RCC 7860 (cell line): ENCODE measurements around the gene DHRS1.
A peak's percentile ranks its signal among the peaks of the same experiment; 100 is the strongest.
"Not testable (repeated sequence)": the region's sequence is repeated elsewhere in the genome, so short reads cannot be mapped to it uniquely, and the experiment has no call there.

ENCODE experiments used
- DNase-seq: peaks from one replicate; pipeline ENCODE4 v3.0.0-alpha.2; 2015; ENCODE audit warnings: low spot score
- FAIRE-seq: peaks from 2 replicates; lab custom pipeline; 2012; peaks lifted over from hg19 to GRCh38; lab: Jason Lieb, UNC

The DHRS1 gene

GRCh38 chr14:24329073-24329663 is 29.6 kb upstream of the DHRS1 start:
- FAIRE-seq (no peak), DNase-seq (no peak)

- not testable (repeated sequence) for FAIRE-seq, DNase-seq
Observed at GRCh38 chr14:24327914-24328313, 28.3 kb upstream of the DHRS1 start.

DNA sequence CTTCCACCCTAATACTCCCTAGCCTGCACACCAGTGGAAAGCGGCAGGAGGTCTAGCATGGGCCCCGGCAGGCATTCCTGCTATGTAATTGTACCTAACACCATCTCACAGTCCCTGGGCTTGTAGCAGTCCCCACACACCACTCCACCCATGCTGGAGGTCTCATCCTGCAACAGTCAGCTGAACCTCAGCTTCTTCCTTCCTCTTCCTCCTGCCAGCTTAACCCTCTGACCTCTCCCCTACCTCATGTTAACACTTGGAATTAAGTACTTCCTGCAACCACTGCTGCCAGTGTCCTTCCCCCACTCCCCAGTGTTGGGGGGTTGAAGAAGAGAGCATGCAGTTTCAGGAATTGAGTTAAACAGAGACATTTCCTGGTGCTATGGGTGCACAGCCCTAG is 27.7 kb upstream of the DHRS1 start:
- DNase-seq, result no peak
- FAIRE-seq, result no peak

- FAIRE-seq, result no peak
Observed at GRCh38 chr14:24325963-24326362, 26.4 kb upstream of the DHRS1 start.

GRCh38 chr14:24325041-24325530 is 25.5 kb upstream of the DHRS1 start:
- FAIRE-seq (no peak), DNase-seq (no peak)

More at GRCh38 chr14:24325963-24326362, 26.4 kb upstream of the DHRS1 start:
- DNase-seq, result no peak

- DNase-seq (no peak), FAIRE-seq (no peak)
Observed at GRCh38 chr14:24324024-24324423, 24.4 kb upstream of the DHRS1 start.

GRCh38 chr14:24323341-24323740 is 23.8 kb upstream of the DHRS1 start:
- DNase-seq (no peak), FAIRE-seq (no peak)

- FAIRE-seq (no peak), DNase-seq (no peak)
Observed at GRCh38 chr14:24322672-24323071, 23.1 kb upstream of the DHRS1 start.

DNA sequence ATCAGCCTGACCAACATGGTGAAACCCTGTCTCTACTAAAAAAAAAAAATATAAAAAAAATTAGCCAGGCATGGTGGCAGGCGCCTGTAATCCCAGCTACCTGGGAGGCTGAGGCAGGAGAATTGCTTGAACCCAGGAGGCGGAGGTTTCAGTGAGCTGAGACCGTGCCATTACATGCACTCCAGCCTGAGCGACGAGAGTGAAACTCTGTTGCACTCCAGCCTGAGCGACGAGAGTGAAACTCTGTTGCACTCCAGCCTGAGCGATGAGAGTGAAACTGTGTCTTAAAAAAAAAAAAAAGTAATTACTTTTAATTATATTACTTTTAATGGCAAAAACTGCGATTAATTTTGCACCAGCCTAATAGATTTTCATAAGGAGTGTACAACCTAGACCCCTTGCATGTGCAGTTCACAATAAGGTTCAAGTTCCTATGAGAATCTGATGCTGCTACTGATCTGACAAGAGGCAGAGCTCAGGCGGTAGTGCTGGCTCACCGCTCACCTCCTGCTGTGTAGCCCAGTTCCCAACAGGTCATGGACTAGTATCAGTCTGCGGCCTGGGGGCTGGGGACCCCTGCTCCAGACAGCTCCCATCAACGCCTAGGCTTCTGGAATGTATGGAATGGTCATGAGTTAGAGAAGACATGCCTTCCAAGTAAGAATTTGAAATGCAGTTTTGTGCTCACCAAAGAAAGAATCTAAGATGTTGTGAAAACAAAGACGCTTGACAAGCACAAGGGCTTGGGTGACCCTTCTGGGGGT is 21.8 kb upstream of the DHRS1 start:
- no peak for FAIRE-seq
- DNase-seq, result no peak

DNA sequence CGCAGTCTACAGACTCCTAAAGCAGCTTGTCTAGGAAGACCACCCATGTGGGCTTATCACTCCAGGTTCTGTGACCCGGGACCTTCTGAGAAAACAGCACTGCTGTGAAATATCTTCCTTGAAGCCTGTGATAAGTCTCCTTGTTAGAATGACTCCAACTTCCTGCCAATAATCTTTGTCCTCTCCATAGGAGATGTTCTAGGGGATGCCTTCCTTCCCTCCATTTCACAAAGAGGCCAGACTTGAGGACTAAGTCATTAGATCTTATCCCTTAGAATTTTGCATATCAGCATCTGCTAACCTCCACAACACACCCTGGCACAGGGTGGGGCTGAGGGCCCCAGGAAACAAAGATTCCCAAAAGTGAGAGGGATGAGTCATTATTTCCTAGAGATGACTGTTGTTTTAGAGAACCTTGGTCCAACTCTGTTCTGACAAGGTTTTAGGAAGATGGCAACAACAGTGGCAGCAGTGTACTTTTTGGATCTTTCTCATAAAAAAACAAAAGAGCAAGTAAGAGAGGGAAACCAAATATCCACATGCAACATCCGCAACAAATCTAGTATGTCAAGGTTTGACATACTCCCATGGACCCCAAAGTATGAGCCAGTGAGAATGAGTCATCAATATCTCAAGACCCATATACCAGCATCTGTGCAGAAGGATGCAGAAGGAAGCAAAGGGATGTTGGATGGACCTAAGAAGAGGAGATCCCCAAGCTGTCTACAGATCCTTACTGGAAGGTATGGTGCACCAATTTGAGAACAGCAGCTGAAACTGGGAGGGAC is 17.8 kb upstream of the DHRS1 start:
- no peak for DNase-seq
- no peak for FAIRE-seq

DNA sequence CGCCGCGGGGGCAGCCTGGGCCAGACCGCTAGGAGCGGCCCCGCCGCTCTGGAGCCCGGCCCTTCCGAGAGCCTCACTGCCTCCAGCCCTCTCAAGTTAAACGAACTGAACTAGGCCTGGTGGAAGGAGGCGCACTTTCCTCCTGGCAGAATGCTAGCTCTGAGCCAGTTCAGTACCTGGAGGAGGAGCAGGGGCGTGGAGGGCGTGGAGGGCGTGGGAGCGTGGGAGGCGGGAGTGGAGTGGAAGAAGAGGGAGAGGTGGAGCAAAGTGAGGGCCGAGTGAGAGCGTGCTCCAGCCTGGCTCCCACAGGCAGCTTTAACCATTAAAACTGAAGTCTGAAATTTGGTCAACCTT is 17.0 kb upstream of the DHRS1 start:
- no peak for DNase-seq
- FAIRE-seq, result no peak

DNA sequence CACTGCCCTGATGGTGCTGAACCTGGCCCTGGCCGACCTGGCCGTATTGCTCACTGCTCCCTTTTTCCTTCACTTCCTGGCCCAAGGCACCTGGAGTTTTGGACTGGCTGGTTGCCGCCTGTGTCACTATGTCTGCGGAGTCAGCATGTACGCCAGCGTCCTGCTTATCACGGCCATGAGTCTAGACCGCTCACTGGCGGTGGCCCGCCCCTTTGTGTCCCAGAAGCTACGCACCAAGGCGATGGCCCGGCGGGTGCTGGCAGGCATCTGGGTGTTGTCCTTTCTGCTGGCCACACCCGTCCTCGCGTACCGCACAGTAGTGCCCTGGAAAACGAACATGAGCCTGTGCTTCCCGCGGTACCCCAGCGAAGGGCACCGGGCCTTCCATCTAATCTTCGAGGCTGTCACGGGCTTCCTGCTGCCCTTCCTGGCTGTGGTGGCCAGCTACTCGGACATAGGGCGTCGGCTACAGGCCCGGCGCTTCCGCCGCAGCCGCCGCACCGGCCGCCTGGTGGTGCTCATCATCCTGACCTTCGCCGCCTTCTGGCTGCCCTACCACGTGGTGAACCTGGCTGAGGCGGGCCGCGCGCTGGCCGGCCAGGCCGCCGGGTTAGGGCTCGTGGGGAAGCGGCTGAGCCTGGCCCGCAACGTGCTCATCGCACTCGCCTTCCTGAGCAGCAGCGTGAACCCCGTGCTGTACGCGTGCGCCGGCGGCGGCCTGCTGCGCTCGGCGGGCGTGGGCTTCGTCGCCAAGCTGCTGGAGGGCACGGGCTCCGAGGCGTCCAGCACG is 16.4 kb upstream of the DHRS1 start:
- FAIRE-seq (no peak), DNase-seq (no peak)

GRCh38 chr14:24315243-24315806 is 15.7 kb upstream of the DHRS1 start:
- FAIRE-seq (no peak), DNase-seq (no peak)

GRCh38 chr14:24314377-24315193 is 15.0 kb upstream of the DHRS1 start:
- FAIRE-seq (no peak), DNase-seq (no peak)

DNA sequence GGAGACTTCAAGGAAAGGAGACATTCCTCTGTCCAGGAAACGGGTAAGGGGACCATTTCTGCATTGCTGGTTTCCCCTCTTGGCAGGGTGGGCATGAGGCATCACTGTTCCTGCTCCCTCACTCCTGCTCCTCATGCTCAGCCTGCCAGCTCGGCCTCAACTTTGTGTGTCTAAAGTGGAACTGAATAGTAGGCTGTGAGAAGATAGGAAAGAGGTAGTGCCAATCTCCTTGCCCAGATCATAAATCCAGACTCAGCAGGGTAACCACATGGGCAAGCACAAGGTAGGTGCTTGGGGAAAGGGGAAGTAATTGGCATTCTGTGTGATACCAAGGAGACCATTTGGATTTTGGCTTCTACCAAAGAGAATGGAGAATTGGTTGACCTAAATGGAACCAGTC is 14.3 kb upstream of the DHRS1 start:
- no peak for FAIRE-seq
- DNase-seq, result no peak

DNA sequence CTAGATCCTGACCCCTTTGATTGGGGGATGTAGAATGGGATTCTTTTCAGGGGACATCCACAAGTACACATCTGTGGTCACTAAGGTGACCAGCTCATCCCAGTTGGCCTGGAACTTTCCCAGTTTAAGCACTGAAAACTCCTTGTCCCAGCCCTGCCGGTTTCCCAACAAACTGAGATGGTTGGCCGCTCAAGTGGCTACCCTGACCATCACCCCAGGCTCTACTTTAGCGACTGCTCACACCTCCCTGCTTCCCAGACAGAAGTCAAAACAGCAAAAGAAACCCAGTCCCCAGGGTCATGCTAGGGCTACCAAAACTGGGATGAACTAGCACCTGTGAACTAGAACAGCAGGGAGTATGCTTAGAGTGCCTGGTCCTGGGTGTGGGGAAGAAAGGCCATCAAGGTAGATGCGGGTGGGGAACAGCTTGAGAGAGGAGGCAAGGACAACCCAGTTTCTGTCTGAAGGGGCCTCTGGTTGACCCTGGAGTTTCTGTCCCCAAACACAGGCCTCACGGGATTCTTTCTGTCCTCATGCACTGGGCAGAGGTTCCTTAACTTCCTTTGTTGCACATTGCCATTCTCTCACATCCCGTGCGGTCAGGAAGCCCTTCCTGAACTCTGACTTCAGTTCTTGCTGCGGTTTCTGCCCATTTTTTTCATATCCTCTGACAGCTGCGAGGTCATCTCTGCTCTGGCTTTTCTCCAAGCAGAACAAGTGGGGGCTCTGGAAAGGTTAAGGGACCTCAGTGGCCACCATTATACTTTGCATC is 13.3 kb upstream of the DHRS1 start:
- peak; percentile 6 for DNase-seq
- FAIRE-seq, result no peak

GRCh38 chr14:24311837-24312615 is 12.4 kb upstream of the DHRS1 start:
- FAIRE-seq (no peak), DNase-seq (no peak)
